Right lobe of liver (tissue), 4 donors: ENCODE results near the gene WNK2.

Experiments
- POLR2A ChIP-seq: fragments of 450-650 bp; IDR thresholded peaks from one replicate; pipeline ENCODE4 v1.6.1; 2017; ENCODE audit warnings: antibody characterized with exemption, mild to moderate bottlenecking
- TF ChIP-seq, protein P1 (sequence below), 4 donors: fragments of 200-600 bp in 3 of 4; fragments of 450-650 bp in 1 of 4; IDR thresholded peaks; one replicate each; pipeline versions ENCODE4 v1.5.1 to v1.8.0; 2016 to 2022; ENCODE audit warnings: antibody characterized with exemption in 4 of 4, mild to moderate bottlenecking in 2 of 4
- donor health status: DM: no; HTN: no; CAD: no.
- donor health status: DM: no; HTN: no; CAD: no.
- donor health status: DM: no; HTN: yes; CAD: no.

DNA sequence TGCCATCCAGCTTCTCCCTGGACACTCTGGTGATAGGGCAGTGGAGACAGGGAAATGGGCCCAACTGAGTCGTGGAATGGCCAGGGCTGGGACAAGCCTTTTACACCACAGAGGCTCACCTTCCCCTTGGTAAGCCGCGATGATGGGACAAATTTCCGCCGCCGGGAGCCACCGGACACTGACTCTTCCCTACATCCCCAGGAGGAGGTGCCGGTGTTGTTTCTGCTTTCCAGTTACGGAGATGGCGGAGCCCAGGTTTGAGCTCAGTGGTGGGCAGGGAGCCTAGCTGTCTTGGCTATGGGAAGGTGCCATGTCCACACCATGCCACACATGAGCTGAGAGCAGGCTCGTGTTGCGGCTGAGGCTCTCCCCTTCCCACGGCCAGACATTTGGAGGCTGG, 19.9 kb upstream of the WNK2 start:
- TF ChIP-seq, protein P1, sequence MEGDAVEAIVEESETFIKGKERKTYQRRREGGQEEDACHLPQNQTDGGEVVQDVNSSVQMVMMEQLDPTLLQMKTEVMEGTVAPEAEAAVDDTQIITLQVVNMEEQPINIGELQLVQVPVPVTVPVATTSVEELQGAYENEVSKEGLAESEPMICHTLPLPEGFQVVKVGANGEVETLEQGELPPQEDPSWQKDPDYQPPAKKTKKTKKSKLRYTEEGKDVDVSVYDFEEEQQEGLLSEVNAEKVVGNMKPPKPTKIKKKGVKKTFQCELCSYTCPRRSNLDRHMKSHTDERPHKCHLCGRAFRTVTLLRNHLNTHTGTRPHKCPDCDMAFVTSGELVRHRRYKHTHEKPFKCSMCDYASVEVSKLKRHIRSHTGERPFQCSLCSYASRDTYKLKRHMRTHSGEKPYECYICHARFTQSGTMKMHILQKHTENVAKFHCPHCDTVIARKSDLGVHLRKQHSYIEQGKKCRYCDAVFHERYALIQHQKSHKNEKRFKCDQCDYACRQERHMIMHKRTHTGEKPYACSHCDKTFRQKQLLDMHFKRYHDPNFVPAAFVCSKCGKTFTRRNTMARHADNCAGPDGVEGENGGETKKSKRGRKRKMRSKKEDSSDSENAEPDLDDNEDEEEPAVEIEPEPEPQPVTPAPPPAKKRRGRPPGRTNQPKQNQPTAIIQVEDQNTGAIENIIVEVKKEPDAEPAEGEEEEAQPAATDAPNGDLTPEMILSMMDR (IDR thresholded peaks at IDR 0.05): no peak
- no peak for TF ChIP-seq POLR2A
